GM12874 (cell line): ENCODE measurements around the gene LSAMP.

Experiments used
- CTCF ChIP-seq: IDR thresholded peaks from 2 replicates; pipeline ENCODE4 v1.5.1; 2011; ENCODE audit warnings: low read depth, mild to moderate bottlenecking, control low read depth, low read length, moderate library complexity; ENCODE audit not compliant: insufficient read depth

Gene LSAMP

DNA sequence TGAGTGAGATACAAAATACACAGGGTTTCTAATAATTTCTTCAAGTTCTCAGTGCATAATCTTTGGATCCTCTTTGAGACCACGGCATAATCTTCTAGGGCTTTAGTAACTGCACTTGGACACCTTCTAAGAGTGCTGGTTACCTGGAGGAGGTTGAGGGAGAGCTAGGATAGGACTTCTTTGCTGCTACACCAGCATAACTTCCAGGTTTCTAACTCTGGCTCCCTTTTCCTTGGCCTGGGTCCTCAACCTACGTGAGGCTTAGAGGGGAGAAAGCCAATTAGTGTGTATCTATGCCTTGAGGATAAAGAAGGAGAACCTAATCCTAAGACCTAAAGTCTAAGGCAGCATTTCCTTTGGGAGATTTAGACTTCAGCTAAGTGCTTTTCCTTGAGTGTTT is 184.8 kb downstream of the LSAMP start:
- TF ChIP-seq CTCF, result no peak

- no peak for TF ChIP-seq CTCF
These were observed 185.3 kb downstream of the LSAMP start for GRCh38 chr3:116259984-116260383.

- TF ChIP-seq CTCF, result no peak
These were observed 188.3 kb downstream of the LSAMP start for GRCh38 chr3:116256843-116257485.

- TF ChIP-seq CTCF, result no peak
These were observed 190.7 kb downstream of the LSAMP start for GRCh38 chr3:116254541-116254940.

DNA sequence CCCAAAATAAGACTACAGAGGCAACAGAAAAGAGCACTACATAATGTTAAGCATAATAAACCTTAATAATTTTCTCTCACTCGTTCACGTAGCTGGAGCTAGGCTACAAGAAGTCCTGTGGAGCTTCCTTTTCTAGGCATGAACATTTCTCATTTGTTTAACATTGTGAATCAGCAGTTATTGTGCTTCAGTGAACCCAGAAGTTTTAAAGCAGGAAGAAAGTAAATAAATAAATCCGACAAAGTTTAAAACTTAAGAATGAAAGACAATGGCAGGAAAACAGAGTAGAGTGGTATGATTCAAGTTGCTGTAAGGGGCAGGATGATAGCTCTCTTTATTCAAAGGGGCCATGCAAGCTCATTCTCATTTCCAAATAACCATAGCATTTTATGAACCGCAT is 191.8 kb downstream of the LSAMP start:
- TF ChIP-seq CTCF, result no peak

DNA sequence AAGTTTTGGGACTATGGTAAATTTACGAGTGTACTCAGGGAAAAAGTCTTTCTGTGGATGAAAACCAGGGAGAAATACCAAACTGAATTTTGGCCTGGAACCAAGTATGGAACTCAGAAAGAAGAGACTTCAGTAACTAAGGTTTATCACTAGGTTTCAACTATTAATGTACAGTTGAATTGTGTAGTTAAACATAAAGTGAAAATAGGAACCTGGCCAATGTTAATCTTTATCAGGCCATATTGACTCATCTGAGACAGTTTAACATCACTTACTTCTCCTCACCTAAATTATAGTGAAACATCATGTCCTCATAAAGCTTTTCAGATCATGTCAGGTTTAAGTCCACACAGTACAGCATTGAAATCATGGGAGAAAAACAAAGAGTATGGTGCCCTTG is 197.7 kb downstream of the LSAMP start:
- no peak for TF ChIP-seq CTCF

- TF ChIP-seq CTCF, result no peak
These were observed 198.8 kb downstream of the LSAMP start for GRCh38 chr3:116246406-116246980.
